ENCODE measurements around the gene TULP1.

The TULP1 gene

GRCh38 chr6:35512740-35513139 lies at the start of gene TULP1:
Gene TULP1 (minus strand): TSS chr6:35512896. CDS start chr6:35512858, 38 bp downstream.
- no peak for TF ChIP-seq CTCF (IDR thresholded peaks at IDR 0.05; ENCODE audit: low read depth, low read length, missing control alignments)
- no peak within 1 kb of the TSS for H3K4me3 ChIP-seq (replicated peaks; ENCODE audit: low read depth, low read length)
- DNase-seq (ENCODE audit: extremely low read depth, low read depth) = no peak

GRCh38 chr6:35562060-35562459 lies 49.4 kb upstream of the TULP1 start:
- no peak overlapping the region for H3K4me3 ChIP-seq (replicated peaks; ENCODE audit: low read depth, low read length)
- DNase-seq (ENCODE audit: extremely low read depth, low read depth) = no peak
- no peak for TF ChIP-seq CTCF (IDR thresholded peaks at IDR 0.05; ENCODE audit: low read depth, low read length, missing control alignments)

GRCh38 chr6:35561113-35561512 lies 48.4 kb upstream of the TULP1 start:
- no peak for DNase-seq (ENCODE audit: extremely low read depth, low read depth)
- no peak for TF ChIP-seq CTCF (IDR thresholded peaks at IDR 0.05; ENCODE audit: low read depth, low read length, missing control alignments)
- H3K4me3 ChIP-seq (replicated peaks; ENCODE audit: low read depth, low read length) = no peak overlapping the region

GRCh38 chr6:35558571-35558970 lies 45.9 kb upstream of the TULP1 start:
- DNase-seq (ENCODE audit: extremely low read depth, low read depth) = no peak
- H3K4me3 ChIP-seq (replicated peaks; ENCODE audit: low read depth, low read length) = no peak overlapping the region
- no peak for TF ChIP-seq CTCF (IDR thresholded peaks at IDR 0.05; ENCODE audit: low read depth, low read length, missing control alignments)

GRCh38 chr6:35557239-35557638 lies 44.5 kb upstream of the TULP1 start:
- no peak overlapping the region for H3K4me3 ChIP-seq (replicated peaks; ENCODE audit: low read depth, low read length)
- DNase-seq (ENCODE audit: extremely low read depth, low read depth) = no peak
- no peak for TF ChIP-seq CTCF (IDR thresholded peaks at IDR 0.05; ENCODE audit: low read depth, low read length, missing control alignments)

GRCh38 chr6:35554811-35555210 lies 42.1 kb upstream of the TULP1 start:
- no peak for TF ChIP-seq CTCF (IDR thresholded peaks at IDR 0.05; ENCODE audit: low read depth, low read length, missing control alignments)
- DNase-seq (ENCODE audit: extremely low read depth, low read depth) = no peak

GRCh38 chr6:35553315-35553714 lies 40.6 kb upstream of the TULP1 start:
- TF ChIP-seq CTCF (IDR thresholded peaks at IDR 0.05; ENCODE audit: low read depth, low read length, missing control alignments) = no peak
- no peak for DNase-seq (ENCODE audit: extremely low read depth, low read depth)

More at GRCh38 chr6:35554811-35555210, 42.1 kb upstream of the TULP1 start:
- no peak overlapping the region for H3K4me3 ChIP-seq (replicated peaks; ENCODE audit: low read depth, low read length)

More at GRCh38 chr6:35553315-35553714, 40.6 kb upstream of the TULP1 start:
- no peak overlapping the region for H3K4me3 ChIP-seq (replicated peaks; ENCODE audit: low read depth, low read length)

Measured in HFF-Myc (cell line).